Neural progenitor cell (in vitro differentiated cells): ENCODE results near the gene USP13. TPM values are rescaled to one million over a fixed set of nuclear protein-coding genes. Genes with fewer than 3 reads are reported as not detected.

ENCODE experiments used
- DNase-seq: peaks from one replicate; pipeline ENCODE4 v3.0.0-alpha.2; 2016; ENCODE audit warnings: low spot score
- H2AFZ ChIP-seq: fragments of 200-600 bp; sonication (generic); replicated peaks from 2 replicates; pipeline ENCODE4 v1.6.1; 2016; ENCODE audit warnings: antibody characterized with exemption
- H3F3A ChIP-seq: fragments of 200-600 bp; sonication (generic); 2 replicates; pipeline ENCODE4 v1.6.1; 2016; ENCODE audit warnings: antibody characterized with exemption, low read depth
- H3K27ac ChIP-seq: fragments of 200-600 bp; sonication (generic); 2 replicates; pipeline ENCODE4 v1.5.1; 2016; ENCODE audit warnings: mild to moderate bottlenecking
- H3K27me3 ChIP-seq: fragments of 200-600 bp; sonication (generic); 2 replicates; pipeline ENCODE4 v1.6.1; 2016; ENCODE audit warnings: mild to moderate bottlenecking, moderate library complexity
- H3K36me3 ChIP-seq: fragments of 200-600 bp; sonication (generic); 2 replicates; pipeline ENCODE4 v1.5.1; 2016
- H3K4me1 ChIP-seq: fragments of 200-600 bp; sonication (generic); 2 replicates; pipeline ENCODE4 v1.6.1; 2016; ENCODE audit warnings: mixed run types
- H3K4me2 ChIP-seq: fragments of 200-600 bp; sonication (generic); 2 replicates; pipeline ENCODE4 v1.6.1; 2016
- H3K4me3 ChIP-seq: fragments of 200-600 bp; sonication (generic); 2 replicates; pipeline ENCODE4 v1.5.1; 2016
- H3K79me2 ChIP-seq: fragments of 200-600 bp; sonication (generic); 2 replicates; pipeline ENCODE4 v1.6.1; 2016; ENCODE audit warnings: low read depth
- H3K9ac ChIP-seq: fragments of 200-600 bp; sonication (generic); 2 replicates; pipeline ENCODE4 v1.6.1; 2016
- H3K9me3 ChIP-seq: fragments of 200-600 bp; sonication (generic); 2 replicates; pipeline ENCODE4 v1.5.1; 2016; ENCODE audit warnings: low read depth
- H4K20me1 ChIP-seq: fragments of 200-600 bp; sonication (generic); 2 replicates; pipeline ENCODE4 v1.6.1; 2016; ENCODE audit warnings: low read depth
- H3K27ac Mint-ChIP-seq: 3 replicates; pipeline ENCODE4 v1.8.0; 2021; ENCODE audit warnings: mixed read lengths
- H3K27me3 Mint-ChIP-seq: 2 replicates; pipeline ENCODE4 v1.8.0; 2022; ENCODE audit warnings: low read depth, mild to moderate bottlenecking, inconsistent platforms, moderate library complexity, mixed read lengths; ENCODE audit not compliant: insufficient read depth
- H3K36me3 Mint-ChIP-seq: 3 replicates; pipeline ENCODE4 v1.8.0; 2021; ENCODE audit warnings: mixed read lengths
- H3K4me1 Mint-ChIP-seq: 3 replicates; pipeline ENCODE4 v1.8.0; 2021; ENCODE audit warnings: mixed read lengths
- H3K4me3 Mint-ChIP-seq: 3 replicates; pipeline ENCODE4 v1.8.0; 2021; ENCODE audit warnings: mild to moderate bottlenecking, moderate library complexity, mixed read lengths
- H3K9me3 Mint-ChIP-seq: 3 replicates; pipeline ENCODE4 v1.8.0; 2020; ENCODE audit warnings: mixed read lengths
- EZH2 ChIP-seq: fragments of 200-600 bp; sonication (generic); IDR thresholded peaks from 2 replicates; pipeline ENCODE4 v1.6.1; 2017; ENCODE audit warnings: antibody characterized with exemption, mild to moderate bottlenecking, moderate library complexity
- EZH2phosphoT487 ChIP-seq: fragments of 200-600 bp; sonication (generic); IDR thresholded peaks from 2 replicates; pipeline ENCODE4 v1.6.1; 2017; ENCODE audit warnings: antibody characterized with exemption
- total RNA-seq: library from RNA; depleted of rRNA; stranded (reverse); fragments of >200 nt; gene quantifications from 2 replicates; pipeline ENCODE4 v1.2.3, GENCODE V29; 2015; ENCODE audit warnings: low replicate concordance
- TF ChIP-seq, protein P1 (sequence below): fragments of 200-600 bp; sonication (generic); IDR thresholded peaks from 2 replicates; pipeline ENCODE4 v1.5.1; 2017; ENCODE audit warnings: antibody characterized with exemption, mild to moderate bottlenecking

Gene USP13
- total RNA-seq, 1 donor from 2014 or later: 17.7 TPM

GRCh38 chr3:179807588-179807987, 154.7 kb downstream of the USP13 start:
- Histone ChIP-seq H3K36me3 (no peaks in the 10 kb centered on the region), H3F3A (no peaks in the 10 kb centered on the region), H3K79me2 (no peaks in the 10 kb centered on the region), H3K9ac (no peak overlapping the region), H3K27ac (no peak overlapping the region), H3K9me3 (no peaks in the 10 kb centered on the region), H3K4me3 (no peak overlapping the region), H4K20me1 (no peaks in the 10 kb centered on the region), H3K27me3 (no peaks in the 10 kb centered on the region), H3K4me2 (no peak overlapping the region), H3K4me1 (no peaks in the 10 kb centered on the region), H2AFZ (no peak overlapping the region)
- TF ChIP-seq, protein P1, sequence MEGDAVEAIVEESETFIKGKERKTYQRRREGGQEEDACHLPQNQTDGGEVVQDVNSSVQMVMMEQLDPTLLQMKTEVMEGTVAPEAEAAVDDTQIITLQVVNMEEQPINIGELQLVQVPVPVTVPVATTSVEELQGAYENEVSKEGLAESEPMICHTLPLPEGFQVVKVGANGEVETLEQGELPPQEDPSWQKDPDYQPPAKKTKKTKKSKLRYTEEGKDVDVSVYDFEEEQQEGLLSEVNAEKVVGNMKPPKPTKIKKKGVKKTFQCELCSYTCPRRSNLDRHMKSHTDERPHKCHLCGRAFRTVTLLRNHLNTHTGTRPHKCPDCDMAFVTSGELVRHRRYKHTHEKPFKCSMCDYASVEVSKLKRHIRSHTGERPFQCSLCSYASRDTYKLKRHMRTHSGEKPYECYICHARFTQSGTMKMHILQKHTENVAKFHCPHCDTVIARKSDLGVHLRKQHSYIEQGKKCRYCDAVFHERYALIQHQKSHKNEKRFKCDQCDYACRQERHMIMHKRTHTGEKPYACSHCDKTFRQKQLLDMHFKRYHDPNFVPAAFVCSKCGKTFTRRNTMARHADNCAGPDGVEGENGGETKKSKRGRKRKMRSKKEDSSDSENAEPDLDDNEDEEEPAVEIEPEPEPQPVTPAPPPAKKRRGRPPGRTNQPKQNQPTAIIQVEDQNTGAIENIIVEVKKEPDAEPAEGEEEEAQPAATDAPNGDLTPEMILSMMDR: no peak
- no peak for TF ChIP-seq EZH2
- TF ChIP-seq EZH2phosphoT487: no peak
- Mint-ChIP-seq H3K4me3 (no peak overlapping the region), H3K9me3 (no peaks in the 10 kb centered on the region), H3K36me3 (no peaks in the 10 kb centered on the region), H3K27me3 (peaks cover 2% of the 10 kb centered on the region), H3K4me1 (no peaks in the 10 kb centered on the region), H3K27ac (no peak overlapping the region)
- no peak for DNase-seq

- Mint-ChIP-seq H3K9me3 (no peaks in the 10 kb centered on the region), H3K27me3 (peaks cover 2% of the 10 kb centered on the region), H3K36me3 (no peaks in the 10 kb centered on the region), H3K27ac (no peak overlapping the region), H3K4me3 (no peak overlapping the region), H3K4me1 (no peaks in the 10 kb centered on the region)
- H3K4me3 ChIP-seq: no peak overlapping the region
- no peak overlapping the region for H3K4me2 ChIP-seq
- TF ChIP-seq EZH2phosphoT487: no peak
- TF ChIP-seq EZH2: no peak
- TF ChIP-seq, protein P1: no peak
- no peaks in the 10 kb centered on the region for H3K36me3 ChIP-seq
- no peaks in the 10 kb centered on the region for H3K79me2 ChIP-seq
- no peak for DNase-seq
- H3F3A ChIP-seq: no peaks in the 10 kb centered on the region
- no peak overlapping the region for H2AFZ ChIP-seq
- no peaks in the 10 kb centered on the region for H3K9me3 ChIP-seq
- no peaks in the 10 kb centered on the region for H4K20me1 ChIP-seq
- no peak overlapping the region for H3K27ac ChIP-seq
- no peaks in the 10 kb centered on the region for H3K4me1 ChIP-seq
- H3K9ac ChIP-seq: no peak overlapping the region
- no peaks in the 10 kb centered on the region for H3K27me3 ChIP-seq
Measured at GRCh38 chr3:179809639-179810038, 156.8 kb downstream of the USP13 start.

DNA sequence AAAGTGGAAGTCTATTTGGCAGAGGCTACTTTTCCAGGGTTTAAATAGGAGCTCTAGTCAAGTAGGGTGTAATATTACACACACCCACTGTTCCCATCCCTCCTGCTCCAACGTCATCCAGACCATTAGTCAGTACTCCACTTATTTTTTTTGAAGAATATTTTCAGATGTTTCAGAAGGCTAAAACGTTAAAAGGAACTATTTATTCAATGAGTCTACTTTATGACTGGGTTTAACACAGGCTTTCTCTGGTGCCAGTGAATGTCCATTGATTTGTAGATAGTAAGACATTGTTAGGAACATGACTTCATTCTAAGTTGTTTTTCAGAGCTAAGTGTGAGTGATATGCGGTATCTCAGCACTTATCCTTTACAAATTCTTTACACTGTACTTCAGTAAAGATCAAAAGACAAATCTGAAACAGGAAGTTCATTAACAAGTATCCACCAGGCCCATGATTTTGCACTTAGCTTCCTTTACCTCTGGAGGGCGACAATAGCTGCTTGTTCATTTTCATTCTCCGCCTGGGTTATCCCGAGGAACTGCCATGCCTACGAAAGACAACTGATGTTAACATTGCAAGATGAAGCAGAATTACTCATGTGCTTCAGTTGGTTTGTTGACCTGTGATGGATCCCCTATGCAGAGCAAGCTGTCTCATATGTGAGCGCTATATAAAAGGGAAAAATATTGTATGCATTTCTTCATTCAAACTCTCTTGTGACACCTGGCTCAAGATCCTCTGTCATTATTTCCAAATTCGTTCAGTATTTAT, 158.7 kb downstream of the USP13 start:
- peak; percentile 74 for DNase-seq
- no peak overlapping the region for H3K27ac ChIP-seq

More for the DNA sequence above, 158.7 kb downstream of the USP13 start:
- Histone ChIP-seq H3K4me2 (no peak overlapping the region), H3K9me3 (no peaks in the 10 kb centered on the region), H3K4me3 (no peak overlapping the region), H3F3A (no peaks in the 10 kb centered on the region), H3K4me1 (no peaks in the 10 kb centered on the region), H3K79me2 (no peaks in the 10 kb centered on the region), H2AFZ (no peak overlapping the region), H3K27me3 (no peaks in the 10 kb centered on the region), H3K36me3 (no peaks in the 10 kb centered on the region), H3K9ac (no peak overlapping the region), H4K20me1 (no peaks in the 10 kb centered on the region)
- Mint-ChIP-seq H3K9me3 (no peaks in the 10 kb centered on the region), H3K4me3 (no peak overlapping the region), H3K4me1 (no peaks in the 10 kb centered on the region), H3K36me3 (no peaks in the 10 kb centered on the region), H3K27ac (no peak overlapping the region), H3K27me3 (peaks cover 2% of the 10 kb centered on the region)
- TF ChIP-seq, protein P1: peak; percentile 83
- TF ChIP-seq EZH2phosphoT487: no peak
- TF ChIP-seq EZH2: no peak
